OCI-LY7 (cell line): ENCODE results near the gene PIEZO2.

Experiments
- CTCF ChIP-seq: fragments of 200-600 bp; sonication (generic); conservative IDR thresholded peaks from 2 replicates; pipeline ENCODE4 v1.5.1; 2014; ENCODE audit warnings: mild to moderate bottlenecking, antibody characterized with exemption, low read length, moderate library complexity, mixed read lengths
- EZH2phosphoT487 ChIP-seq: fragments of 200-600 bp; sonication (generic); IDR thresholded peaks from 2 replicates; pipeline ENCODE4 v1.6.1; 2018; ENCODE audit warnings: low read depth, borderline replicate concordance, mild to moderate bottlenecking, mixed run types, antibody characterized with exemption, low read length, moderate library complexity, mixed read lengths

GRCh38 chr18:10775026-10775425 is 374.3 kb downstream of the PIEZO2 start:
- TF ChIP-seq CTCF (no peak), EZH2phosphoT487 (no peak)
